BJ (cell line): ENCODE data around the gene PLD5. TPM values are rescaled to one million over a fixed set of nuclear protein-coding genes. Genes with fewer than 3 reads are reported as not detected.

ENCODE experiments used
- CTCF ChIA-PET: fragments of 350-600 bp; formaldehyde crosslinking; extraction: SDS; loops from one replicate; lab custom pipeline; 2021; ENCODE audit warnings: antibody characterized with exemption, inconsistent platforms; lab: Yijun Ruan, JAX
- POLR2A ChIA-PET: fragments of 300-600 bp; sonication (Branson Sonifier 250); formaldehyde crosslinking; extraction: SDS; loops from one replicate; lab custom pipeline; 2021; ENCODE audit warnings: antibody characterized with exemption; lab: Charles Lee
- DNase-seq: peaks from one replicate; pipeline ENCODE4 v3.0.0-alpha.2; 2011; ENCODE audit warnings: low read depth
- H3K27me3 ChIP-seq: 2 replicates; pipeline ENCODE4 v1.6.0; 2011; ENCODE audit warnings: low read length; ENCODE audit not compliant: control insufficient read depth, insufficient read depth
- H3K36me3 ChIP-seq: 2 replicates; pipeline ENCODE4 v1.5.1; 2011; ENCODE audit warnings: low read length; ENCODE audit not compliant: control insufficient read depth, insufficient read depth
- H3K4me3 ChIP-seq: 2 replicates; pipeline ENCODE4 v1.5.1; 2011; ENCODE audit warnings: low read depth, mild to moderate bottlenecking, control low read depth, low read length
- CTCF ChIP-seq: IDR thresholded peaks from 2 replicates; pipeline ENCODE4 v1.5.1; 2011; ENCODE audit warnings: low read depth, mild to moderate bottlenecking, control low read depth, inconsistent platforms, low read length, moderate library complexity; ENCODE audit not compliant: insufficient read depth
- polyA plus RNA-seq: library from polyadenylated mRNA; depleted of rRNA; stranded (reverse); fragments of >200 nt; gene quantifications from 2 replicates; pipeline ENCODE4 v1.2.3, GENCODE V29; 2011

Gene PLD5
- polyA plus RNA-seq, 1 experiment: not detected

- ChIA-PET CTCF (no interaction called here), POLR2A (no interaction called here)
- Histone ChIP-seq H3K27me3 (no peaks in the 10 kb centered on the region), H3K4me3 (no peak overlapping the region), H3K36me3 (no peaks in the 10 kb centered on the region)
- no peak for TF ChIP-seq CTCF
- DNase-seq: no peak
These were observed 437.8 kb downstream of the PLD5 start for GRCh38 chr1:242086706-242087105.

- H3K36me3 ChIP-seq: no peaks in the 10 kb centered on the region
- no peak for TF ChIP-seq CTCF
- H3K27me3 ChIP-seq: no peaks in the 10 kb centered on the region
- DNase-seq: no peak
- H3K4me3 ChIP-seq: no peak overlapping the region
- POLR2A ChIA-PET: no interaction called here
- CTCF ChIA-PET: no interaction called here
These were observed 438.4 kb downstream of the PLD5 start for GRCh38 chr1:242086093-242086492.

GRCh38 chr1:242083742-242084141, 440.8 kb downstream of the PLD5 start:
- Histone ChIP-seq H3K4me3 (no peak overlapping the region), H3K27me3 (no peaks in the 10 kb centered on the region), H3K36me3 (no peaks in the 10 kb centered on the region)
- CTCF ChIA-PET: no interaction called here
- TF ChIP-seq CTCF: no peak
- no peak for DNase-seq
- POLR2A ChIA-PET: no interaction called here

GRCh38 chr1:242081446-242081845, 443.1 kb downstream of the PLD5 start:
- Histone ChIP-seq H3K27me3 (no peaks in the 10 kb centered on the region), H3K4me3 (no peak overlapping the region), H3K36me3 (no peaks in the 10 kb centered on the region)
- POLR2A ChIA-PET: no interaction called here
- TF ChIP-seq CTCF: no peak
- CTCF ChIA-PET: no interaction called here
- no peak for DNase-seq

GRCh38 chr1:242065813-242066212, 458.7 kb downstream of the PLD5 start:
- no peak for DNase-seq
- H3K36me3 ChIP-seq: no peaks in the 10 kb centered on the region
- H3K27me3 ChIP-seq: no peaks in the 10 kb centered on the region
- no peak for TF ChIP-seq CTCF
- no peak overlapping the region for H3K4me3 ChIP-seq
- ChIA-PET POLR2A (no interaction called here), CTCF (interaction anchor here (0.6 kb wide), 1 partner anchor 21 kb away, joined by 3 read pairs; no protein-coding TSS in a partner anchor)
